Measurements from ENCODE around the gene NLK.

NLK gene

DNA sequence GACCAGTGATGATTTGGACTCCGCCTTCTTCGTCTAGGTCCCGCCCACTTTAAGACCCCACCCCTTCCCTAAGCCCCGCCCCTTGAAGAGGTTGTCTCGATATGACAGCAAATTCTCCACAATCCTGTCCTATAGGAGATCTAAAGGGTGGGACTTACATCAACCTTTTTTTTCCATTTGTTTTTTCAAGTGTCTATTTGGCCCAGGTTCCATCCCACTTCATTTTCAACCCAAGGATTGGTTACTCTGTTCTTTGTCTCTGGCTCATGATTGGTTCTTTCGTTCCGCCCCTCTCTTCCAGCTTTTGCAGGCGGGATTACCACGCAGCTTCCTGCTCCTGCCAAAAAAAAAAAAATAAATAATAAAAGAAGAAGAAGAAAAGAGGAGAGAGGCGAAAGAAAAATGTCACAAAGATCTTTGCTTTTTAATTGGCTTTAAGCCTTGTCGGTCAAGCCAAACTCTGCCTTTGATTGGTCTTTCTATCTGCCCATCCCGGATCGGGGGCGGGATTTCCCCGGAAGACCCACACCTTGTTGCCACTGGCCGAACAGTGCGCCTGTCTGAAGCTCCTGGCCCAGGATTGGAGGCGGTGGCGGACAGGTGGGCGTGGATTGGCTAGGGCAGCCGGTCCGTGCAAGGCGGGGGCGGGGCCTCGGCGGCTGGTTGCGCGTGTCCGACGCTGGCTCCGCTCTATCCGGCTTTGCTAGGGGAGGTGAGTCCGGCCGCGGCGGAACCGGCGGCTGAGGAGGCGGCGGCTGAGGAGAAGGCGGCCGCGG, 1.2 kb upstream of the NLK start:
- DNase-seq, result peak; percentile 100

DNA sequence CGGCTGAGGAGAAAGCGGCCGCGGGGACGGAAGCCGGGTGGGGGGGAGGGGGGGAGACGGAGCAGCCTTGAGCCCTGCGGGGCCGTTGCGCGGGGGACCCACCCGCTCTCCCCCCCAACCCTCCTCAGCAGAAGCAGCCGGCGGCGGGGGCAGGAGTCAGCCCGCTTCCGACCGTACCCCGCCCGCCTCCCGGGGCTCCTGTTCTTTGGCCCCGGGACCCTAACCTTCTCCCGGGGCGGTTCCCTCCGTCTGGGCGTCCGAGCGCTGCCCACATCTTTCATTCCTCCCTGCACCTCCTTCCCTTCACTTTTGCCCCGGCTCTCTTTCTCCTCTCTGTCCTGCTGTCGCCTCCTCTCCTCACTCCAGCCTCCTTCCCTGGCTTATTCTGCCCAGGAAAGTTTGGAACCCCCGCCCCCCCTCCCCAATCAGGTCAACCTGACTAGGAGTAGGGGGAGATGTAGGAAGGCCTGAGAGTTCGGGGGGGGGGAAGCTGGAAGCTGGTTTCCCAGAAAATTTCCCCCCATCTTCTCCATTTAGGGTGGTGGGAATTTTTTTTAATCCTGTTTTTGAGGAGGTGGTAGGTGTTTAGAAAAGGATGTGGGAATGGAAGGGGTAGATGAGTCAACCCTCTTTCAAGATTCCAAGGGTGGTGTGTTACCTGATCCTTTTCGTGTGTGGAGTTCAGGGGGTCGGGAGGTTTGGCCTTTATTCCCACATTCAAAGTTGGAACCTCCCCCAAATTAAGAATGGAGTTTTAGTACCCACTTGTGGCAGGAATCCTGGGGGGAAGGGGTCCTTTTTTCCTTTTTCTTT, 427 bp upstream of the NLK start:
- DNase-seq, result no peak

DNA sequence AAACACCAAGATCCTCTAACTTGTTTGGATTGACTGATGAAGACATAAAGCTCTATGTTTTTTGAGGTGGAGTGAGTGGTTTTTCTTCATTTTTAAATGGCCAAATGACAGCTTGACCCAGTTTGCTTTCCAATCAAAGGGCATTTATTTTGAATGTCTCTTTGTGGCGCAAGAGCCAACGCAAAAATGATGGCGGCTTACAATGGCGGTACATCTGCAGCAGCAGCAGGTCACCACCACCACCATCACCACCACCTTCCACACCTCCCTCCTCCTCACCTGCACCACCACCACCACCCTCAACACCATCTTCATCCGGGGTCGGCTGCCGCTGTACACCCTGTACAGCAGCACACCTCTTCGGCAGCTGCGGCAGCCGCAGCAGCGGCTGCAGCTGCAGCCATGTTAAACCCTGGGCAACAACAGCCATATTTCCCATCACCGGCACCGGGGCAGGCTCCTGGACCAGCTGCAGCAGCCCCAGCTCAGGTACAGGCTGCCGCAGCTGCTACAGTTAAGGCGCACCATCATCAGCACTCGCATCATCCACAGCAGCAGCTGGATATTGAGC, 329 bp downstream of the NLK start:
- DNase-seq, result no peak

DNA sequence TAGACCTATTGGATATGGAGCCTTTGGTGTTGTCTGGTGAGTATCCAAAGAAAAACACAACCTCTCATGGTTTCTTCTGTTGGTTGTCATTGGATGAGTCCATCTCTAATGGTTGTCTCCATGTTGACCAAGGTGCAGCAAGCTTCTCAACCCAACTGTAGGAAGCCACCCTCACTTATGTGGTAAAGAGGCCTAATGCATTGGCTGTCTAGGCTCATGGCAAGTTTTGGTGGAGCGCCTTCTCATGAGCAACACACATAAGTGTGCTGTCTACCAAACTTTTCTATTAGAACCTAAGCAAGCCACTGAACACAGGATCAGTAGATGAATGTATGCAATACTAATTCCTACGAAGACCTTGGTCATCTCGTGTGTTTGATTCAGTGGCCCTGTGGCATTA, 819 bp downstream of the NLK start:
- DNase-seq, result no peak

DNA sequence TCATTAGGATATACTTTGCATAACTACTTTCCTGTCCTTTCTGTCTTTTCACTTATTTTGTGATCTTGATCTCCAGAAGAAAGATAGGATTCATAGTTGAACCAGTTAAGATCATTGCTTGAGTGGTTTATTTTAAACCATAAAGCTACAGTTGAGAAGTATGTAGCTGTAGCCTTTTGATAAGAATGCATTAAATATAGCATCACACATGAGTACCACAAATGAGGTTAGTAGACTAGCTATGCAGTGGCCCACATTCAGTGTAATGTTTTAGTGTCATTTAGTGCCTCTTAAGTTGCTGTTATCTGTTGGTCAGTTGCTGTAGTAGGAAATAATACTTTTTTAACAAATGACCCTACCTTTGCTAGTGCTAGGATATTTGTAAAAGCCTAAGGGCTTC, 1.3 kb downstream of the NLK start:
- no peak for DNase-seq

DNA sequence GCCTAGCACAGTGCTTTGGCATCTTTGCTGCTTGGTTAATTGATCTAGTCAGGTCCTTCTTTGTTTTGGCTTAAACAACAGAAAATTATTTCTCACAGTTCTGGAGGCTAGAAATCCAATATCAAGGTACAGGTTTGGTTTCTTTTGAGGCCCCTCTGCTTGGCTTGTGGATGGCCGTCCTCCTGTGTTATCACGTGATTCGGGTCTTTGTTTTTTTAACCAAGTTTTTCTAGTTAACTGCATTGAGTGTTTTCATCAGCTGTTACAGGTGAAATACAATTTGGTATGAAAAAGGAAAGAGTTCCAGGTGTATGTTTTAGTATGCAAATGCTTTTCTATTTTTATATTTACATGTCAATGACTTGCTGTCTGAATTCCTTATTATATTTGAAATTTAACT, 2.8 kb downstream of the NLK start:
- no peak for DNase-seq

DNA sequence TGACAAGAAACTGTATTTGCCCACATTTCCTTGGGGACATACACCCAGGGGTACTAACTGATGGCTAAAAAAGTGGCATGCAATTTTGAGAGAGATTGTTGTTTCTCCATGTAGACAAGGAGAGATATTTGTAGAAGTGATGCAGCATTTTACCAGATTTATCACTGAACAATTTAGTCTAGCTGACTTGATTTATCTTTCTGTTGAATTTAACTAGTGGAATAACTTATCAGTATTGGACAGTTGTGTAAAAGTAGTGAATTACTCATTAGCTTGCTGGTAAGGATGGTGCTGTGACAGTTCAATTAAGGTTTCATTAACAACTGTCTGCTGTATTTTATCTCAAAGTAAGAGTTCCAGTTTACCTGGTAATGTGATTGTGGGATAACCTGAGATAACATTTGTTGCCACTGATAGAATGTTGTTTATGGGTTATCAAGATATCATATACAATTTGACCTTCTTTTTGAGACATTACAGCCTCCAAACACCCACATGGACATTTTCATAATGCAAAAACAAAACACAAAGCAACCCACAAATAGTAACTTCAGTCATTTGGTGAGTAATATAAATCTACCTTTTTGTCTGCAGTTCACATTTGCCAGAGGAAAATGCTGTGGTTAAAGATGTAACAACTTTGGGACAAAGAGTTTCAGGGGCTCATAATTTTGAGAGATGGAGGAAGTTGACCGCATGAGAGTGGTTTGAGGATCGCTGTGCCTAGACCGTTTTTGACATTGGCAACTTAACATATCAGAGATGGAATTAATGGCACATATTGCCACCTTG, 3.8 kb downstream of the NLK start:
- DNase-seq, result no peak

GRCh38 chr17:28047806-28048205, 5.3 kb downstream of the NLK start:
- DNase-seq, result no peak

- no peak for DNase-seq
Observed at GRCh38 chr17:28049071-28049470, 6.6 kb downstream of the NLK start.

- no peak for DNase-seq
Observed at GRCh38 chr17:28053044-28053670, 10.7 kb downstream of the NLK start.

DNA sequence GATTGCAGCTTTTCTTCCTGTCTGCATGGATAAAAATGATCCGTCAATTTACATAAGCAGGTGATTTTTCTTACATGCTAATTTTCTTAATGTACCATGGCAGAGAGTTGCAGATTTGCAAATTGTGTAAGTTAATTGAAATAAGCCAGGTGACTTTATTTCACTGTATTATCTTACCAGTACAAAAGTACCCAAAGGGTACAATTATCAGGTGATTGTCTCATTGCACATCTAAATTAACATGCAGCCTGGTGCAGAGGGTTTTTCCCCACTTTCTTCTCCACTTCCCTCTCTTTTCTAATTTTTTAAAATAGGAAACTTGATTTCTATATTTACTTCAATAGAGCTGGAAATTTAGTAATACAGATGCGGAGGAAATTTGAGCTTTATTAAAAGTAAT, 11.2 kb downstream of the NLK start:
- no peak for DNase-seq

DNA sequence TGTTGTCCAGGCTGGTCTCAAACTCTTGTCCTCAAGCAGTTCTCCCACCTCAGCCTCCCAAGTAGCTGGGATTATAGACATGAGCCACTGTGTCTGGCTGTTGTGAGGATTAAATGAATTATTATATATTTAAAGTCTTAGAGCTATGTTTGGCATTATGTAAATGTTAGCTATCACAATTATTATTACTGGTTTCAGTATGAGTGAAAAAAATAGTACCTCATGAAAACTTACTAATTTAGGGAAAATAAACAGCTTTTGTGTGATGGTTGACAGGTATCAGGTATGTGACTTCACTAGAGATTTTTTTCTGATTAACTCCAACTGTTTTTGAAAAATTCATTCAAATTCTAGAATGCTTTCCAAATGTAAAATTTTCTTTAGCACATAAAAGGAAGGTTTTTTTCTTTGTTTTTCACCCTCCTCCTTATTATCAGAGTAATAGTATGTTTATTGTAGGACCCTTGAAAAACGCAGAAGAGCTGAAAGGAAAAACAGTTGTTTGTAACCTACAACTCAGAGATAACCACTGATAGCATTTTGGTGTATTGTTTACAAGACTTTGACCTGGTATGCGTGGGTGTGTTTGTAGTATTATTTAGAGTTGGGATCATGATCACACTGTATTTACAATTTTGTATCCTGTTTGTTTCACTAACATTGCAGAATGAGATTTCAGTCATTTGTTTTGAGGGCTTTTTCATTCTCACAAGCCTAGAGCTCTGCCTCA, 13.2 kb downstream of the NLK start:
- DNase-seq, result no peak

DNA sequence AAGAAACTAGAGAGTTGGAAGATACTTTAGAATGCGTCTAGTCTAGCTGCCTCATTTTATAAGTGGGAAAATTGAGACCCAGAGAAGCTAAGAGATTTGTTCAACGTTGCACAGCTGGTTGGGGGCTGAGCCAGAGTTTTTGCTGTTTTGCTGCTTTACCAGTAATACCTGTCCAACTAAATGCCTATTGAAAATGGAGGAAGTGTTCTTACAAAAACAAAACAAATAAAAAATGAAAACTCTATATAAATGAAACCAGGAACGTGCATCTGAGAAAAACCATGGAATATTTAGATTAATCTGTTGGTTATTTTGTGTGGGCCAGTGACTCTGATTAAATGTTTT, 13.8 kb downstream of the NLK start:
- DNase-seq, result no peak

- DNase-seq, result no peak
Observed at GRCh38 chr17:28057731-28058246, 15.3 kb downstream of the NLK start.

DNA sequence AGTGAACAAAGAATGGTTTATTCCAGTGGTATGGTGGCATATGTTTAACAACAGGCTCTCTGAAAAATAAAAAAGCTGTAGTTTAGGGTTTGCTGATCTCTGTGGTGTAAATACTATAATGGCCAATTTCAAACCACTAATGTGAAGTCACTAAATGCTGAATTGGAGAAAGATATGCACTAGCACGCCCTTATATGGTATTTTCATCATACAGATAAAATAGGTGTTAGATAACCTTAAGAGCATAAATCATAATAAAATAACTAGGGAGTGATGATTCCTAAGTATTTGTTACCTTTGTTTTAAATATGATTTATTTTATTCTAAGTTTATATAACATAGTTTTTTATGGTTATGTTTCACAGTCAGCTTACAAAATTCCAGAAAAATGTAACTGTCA, 17.2 kb downstream of the NLK start:
- DNase-seq, result no peak

DNA sequence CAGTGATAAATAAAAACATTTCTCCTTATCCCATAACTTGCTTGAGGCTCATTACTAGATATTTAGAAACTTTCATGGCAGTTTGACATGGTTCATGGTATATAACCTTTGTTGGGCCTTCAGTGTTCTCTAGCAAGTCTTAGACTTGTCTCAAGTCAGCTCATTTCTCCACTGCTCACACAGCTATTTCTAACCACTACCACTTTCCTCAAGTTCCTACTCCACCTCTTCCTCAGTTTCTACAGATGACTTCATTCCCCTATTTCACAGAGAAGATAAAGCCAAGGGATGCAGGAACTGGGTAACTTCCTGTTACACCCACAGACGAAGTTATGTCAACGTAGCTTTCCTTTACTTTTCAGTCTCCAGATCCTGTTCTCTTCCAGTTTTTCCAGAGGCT, 23.2 kb downstream of the NLK start:
- no peak for DNase-seq

GRCh38 chr17:28069061-28069460, 26.6 kb downstream of the NLK start:
- no peak for DNase-seq

- DNase-seq, result no peak
Observed at GRCh38 chr17:28071179-28071578, 28.7 kb downstream of the NLK start.

DNA sequence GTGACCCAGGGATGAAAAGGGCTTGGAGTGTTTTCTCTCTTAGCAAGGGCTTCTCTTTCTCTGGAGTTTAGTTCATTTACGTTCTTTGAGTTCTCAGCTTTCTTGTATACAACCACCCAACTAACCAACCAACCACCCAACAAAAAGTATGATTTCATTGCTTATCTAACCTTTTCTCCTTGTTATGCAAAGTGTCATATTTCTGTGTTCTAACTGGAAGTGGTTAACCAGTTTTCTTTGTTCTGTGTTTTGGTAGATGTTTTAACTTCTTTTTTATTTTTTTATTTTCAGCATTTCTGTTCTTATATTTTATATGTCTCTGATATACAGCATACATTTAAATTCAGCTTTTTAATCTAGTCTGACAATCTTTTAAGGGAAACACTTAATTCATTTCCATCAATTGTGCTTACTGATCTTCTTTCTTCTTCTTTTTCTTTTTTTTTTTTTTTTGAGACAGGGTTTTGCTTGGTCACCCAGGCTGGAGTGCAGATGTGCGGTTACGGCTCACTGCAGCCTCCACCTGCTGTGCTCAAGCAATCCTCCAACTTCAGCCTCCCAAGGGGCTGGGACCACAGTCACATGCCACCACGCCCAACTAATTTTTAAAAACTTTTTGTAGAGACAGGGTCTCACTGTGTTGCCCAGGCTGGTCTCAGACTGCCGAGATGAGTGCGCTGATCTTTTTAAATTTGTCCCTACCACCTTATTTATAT, 29.6 kb downstream of the NLK start:
- no peak for DNase-seq

DNA sequence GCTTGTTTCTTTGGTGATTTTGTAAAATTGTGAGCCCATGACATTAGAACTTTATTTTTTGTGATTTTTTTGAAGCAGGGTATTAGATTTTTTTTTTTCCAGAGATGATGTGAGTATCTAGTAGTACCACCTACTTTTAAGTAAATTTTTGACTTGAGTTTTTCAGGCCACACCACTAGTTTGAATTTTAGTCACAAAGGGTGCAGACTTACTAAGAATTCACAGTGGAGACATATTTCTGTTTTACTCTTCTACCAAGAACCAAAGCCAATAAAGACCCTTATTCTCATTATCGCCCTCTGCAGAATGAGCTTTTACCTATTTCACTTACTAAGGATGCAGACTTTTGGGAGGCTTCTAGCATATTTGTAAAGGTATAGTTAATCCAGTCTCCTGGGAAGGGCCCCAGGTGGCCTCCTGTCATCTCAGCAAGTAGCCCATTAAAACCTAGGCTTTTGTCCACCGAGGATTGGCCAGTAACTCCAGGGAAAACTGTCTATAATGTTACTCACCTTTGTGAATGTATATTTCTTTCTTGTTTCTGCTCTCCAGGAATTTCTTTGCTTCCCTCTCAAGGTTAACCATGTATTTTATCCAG, 30.6 kb downstream of the NLK start:
- DNase-seq, result no peak

DNA sequence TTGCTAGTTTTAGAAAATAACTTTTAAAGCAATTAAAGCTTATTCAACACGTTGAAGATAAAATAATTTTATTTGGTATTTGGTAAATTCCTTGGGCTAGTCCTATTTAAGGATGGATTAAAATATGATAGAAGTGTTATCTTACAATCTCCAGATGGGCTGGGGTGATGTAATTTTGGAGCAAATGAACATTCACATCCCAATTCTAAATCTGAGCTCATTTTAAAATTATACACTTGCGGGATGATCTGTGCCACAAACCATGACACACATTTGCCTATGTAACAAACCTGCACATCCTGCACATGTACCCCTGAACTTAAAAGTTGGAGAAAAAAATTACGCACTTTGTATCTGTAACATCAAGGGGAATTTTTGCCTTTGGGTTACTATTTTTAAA, 31.5 kb downstream of the NLK start:
- no peak for DNase-seq
